GM19324 (cell line): Measurements from ENCODE around the gene ATP8B4.
"Not testable (repeated sequence)": the region's sequence is repeated elsewhere in the genome, so short reads cannot be mapped to it uniquely, and the experiment has no call there.

Experiments
- ATAC-seq: cut with Tn5 transposase; IDR thresholded peaks from one replicate; pipeline ENCODE4 v1.9.1; 2021; ENCODE audit warnings: mild to moderate bottlenecking, moderate library complexity; ENCODE audit not compliant: unreplicated experiment, low FRiP score

The ATP8B4 gene, protein sequence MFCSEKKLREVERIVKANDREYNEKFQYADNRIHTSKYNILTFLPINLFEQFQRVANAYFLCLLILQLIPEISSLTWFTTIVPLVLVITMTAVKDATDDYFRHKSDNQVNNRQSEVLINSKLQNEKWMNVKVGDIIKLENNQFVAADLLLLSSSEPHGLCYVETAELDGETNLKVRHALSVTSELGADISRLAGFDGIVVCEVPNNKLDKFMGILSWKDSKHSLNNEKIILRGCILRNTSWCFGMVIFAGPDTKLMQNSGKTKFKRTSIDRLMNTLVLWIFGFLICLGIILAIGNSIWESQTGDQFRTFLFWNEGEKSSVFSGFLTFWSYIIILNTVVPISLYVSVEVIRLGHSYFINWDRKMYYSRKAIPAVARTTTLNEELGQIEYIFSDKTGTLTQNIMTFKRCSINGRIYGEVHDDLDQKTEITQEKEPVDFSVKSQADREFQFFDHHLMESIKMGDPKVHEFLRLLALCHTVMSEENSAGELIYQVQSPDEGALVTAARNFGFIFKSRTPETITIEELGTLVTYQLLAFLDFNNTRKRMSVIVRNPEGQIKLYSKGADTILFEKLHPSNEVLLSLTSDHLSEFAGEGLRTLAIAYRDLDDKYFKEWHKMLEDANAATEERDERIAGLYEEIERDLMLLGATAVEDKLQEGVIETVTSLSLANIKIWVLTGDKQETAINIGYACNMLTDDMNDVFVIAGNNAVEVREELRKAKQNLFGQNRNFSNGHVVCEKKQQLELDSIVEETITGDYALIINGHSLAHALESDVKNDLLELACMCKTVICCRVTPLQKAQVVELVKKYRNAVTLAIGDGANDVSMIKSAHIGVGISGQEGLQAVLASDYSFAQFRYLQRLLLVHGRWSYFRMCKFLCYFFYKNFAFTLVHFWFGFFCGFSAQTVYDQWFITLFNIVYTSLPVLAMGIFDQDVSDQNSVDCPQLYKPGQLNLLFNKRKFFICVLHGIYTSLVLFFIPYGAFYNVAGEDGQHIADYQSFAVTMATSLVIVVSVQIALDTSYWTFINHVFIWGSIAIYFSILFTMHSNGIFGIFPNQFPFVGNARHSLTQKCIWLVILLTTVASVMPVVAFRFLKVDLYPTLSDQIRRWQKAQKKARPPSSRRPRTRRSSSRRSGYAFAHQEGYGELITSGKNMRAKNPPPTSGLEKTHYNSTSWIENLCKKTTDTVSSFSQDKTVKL

DNA sequence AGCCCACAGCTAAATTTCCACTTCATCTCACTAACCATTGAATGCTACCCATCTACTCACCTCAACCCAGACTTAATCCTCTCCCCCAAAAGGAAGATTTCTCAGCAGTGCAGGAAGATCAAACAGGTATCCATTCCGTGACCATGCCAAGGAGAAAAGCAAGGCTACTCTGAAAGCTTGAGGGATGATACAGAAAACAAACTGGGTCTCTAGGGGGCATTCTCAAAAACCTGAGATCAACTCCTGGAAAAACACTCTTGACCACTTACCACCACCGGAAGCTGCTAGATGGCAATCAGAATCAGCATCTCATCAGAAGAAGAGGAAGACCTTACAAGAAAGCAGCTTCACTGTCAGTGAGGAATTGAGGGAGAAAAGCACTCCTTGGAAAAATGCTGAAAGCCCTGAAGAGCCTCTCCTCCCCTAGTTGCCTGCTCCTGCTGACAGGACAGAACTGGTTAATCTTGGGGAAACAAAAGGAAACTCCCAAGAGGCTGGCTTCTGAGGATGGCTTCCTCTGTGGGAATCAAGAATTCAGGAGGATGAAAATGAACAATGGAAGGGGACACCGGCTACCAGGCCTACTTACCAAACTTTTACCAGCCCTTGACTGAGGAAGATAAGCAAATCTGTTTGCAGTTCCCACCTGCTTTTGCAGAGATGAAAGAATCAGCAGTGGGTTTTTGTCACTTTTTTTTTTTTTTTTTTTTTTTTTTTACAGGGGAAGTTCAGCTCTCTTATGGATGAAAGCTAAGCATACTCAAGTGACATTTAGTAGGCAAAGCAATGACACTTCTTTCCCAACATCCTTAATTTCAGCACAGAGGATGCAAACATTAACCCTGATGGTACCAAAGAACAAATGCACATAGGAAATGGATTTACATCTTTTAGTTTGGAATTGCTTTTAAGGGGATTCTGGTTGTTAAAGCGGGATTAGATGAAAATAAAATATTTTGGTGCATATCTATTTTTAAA, at the start of gene ATP8B4:
Gene ATP8B4 (minus strand): TSS at position 171 of the 978 bp plus-strand sequence. CDS start 12,267 bp downstream, outside the sequence.
- no peak for ATAC-seq

DNA sequence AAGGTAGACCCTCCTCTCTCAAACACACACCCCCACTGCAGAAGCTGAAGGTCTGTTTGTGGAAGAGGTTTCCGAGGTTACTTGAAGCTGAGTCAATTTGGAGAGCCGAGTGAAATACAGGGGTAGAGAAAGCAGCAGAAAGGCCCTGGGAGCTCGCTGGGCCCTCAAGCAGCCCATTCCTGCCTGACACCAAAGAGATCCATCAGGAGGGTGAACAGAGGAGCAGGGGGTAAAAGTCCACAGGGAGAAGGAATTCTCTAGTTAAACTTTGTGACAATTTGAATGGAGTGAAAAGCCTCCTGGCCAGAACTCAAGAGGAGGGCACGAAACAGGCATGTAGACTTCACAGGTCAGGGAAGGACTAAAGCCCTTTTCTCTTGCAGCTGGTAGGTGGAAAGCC, 49.3 kb upstream of the ATP8B4 start:
- no peak for ATAC-seq

DNA sequence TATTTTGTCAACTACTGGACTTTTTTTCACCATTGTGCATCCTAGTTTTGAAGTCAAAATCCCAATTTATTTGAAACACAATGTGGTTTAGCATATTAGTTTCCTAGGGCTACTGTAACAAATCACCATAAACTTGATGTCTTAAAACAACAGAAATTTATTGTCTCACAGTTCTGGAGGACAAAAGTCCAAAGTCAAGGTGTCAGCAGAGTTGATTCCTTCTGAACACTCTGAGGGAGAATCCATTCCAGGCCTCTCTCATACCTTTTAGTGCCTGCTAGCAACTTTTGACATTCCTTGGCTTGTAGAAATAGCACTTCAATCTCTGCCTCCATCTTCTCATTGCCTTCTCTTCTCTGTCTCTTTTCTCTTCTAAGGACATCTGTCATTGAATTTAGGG, 48.1 kb upstream of the ATP8B4 start:
- no peak for ATAC-seq

DNA sequence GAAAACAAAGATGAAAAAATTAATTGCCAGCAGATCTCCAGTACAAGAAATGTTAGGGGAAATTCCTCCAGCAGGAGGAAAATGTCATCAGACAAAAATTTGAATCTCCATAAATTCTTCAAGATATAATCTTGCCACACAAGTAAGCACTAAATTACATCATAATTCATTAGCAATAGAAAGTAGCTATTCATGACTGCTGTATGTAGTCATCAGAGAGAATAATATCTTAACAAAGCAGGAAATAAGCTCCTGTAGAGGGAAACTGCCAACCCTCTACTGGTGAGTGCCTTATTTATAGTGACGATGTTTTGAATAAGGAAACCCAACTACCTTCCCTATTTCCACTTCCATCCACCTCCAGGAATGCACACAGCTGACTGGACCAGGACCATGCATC, 47.2 kb upstream of the ATP8B4 start:
- ATAC-seq: no peak

DNA sequence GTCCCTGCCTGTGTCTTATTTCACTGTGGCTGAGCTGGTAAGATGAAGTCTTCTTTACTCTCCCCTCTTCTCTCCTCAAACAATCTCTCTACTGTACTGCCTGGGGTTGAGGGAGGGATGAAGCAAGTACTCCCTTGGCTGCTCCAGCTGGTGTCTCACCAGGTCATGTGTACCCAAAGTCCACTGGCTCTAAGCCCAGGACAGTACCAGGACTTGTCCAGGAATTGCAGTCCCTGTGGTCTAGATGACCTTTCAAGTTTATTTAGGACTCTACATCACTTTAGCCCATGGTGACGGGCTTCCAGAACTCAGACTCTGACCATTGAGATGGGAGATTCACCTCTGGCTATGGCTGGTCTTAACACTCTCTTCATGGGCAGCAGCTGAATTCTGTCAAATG, 45.4 kb upstream of the ATP8B4 start:
- no peak for ATAC-seq

DNA sequence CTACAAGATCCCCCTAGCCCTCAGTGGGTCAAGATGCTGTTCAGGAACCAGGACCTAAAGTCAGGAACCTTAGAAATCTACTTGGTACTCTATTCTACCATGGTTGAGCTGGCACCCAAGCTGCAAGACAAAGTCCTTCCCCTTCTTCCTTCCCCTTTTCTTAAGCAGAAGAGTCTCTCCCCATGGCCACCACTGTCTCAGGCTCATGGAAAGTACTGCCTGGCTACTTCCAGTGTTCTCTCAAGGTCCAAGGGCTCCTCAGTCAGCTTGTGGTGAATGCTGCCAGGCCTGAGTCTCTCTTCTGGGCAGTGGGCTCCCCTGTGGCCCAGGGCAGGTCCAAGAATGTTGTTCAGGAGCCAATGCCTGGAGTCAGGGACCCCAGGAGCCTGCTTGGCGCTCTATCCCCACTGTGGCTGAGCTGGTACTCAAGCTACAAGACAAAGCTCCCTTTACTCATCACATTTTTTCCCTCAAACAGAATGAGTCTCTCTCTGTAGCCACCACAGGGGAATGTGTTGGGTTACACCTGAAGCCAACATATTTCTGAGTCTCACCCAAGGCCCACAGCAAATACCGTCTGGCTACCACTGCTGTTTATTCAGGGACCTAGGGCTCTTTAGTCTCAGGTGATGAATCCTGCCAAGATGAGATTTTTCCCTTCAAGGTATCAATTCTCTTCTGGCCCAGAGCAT, 44.8 kb upstream of the ATP8B4 start:
- ATAC-seq: no peak

DNA sequence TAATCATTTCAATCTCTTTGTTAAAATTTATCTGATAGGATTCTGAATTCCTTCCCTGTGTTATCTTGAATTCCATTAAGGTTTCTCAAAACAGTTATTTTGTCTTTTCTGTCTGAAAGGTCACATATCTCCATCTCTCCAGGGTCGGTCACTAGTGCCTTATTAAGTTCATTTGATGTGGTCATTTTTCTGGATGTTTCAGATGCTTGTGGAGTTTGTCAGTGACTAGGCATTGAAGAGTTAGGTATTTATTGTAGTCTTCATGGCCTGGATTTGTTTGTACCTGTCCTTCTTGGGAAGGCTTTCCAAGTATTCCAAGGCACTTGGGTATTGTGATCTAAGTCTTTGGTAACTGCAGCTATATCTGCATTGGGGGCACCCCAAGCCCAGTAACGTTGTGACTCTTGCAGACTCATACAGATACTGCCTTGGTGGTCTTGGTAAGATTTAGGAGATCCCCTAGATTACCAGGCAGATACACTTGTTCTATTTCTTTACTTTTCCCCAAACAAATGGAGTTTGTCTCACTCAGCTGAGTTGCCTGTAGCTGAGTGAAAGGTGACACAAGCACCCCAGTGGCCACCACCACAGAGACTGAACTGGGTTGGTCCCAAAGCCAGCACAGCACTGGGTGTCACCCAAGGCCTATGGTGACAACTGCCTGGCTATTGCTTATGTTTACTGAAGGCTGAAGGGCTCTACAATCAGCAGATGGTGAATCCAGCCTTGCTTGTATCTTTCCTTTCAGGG, 44.1 kb upstream of the ATP8B4 start:
- ATAC-seq: no peak

DNA sequence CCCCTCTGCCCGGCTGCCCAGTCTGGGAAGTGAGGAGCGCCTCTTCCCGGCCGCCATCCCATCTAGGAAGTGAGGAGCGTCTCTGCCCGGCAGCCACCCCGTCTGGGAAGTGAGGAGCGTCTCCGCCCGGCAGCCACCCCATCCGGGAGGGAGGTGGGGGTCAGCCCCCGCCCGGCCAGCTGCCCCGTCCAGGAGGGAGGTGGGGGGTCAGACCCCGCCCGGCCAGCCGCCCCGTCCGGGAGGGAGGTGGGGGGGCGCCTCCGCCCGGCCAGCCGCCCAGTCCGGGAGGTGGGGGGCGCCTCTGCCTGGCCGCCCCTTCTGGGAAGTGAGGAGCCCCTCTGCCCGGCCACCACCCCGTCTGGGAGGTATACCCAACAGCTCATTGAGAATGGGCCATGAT, 39.2 kb upstream of the ATP8B4 start:
- not testable (repeated sequence) for ATAC-seq

DNA sequence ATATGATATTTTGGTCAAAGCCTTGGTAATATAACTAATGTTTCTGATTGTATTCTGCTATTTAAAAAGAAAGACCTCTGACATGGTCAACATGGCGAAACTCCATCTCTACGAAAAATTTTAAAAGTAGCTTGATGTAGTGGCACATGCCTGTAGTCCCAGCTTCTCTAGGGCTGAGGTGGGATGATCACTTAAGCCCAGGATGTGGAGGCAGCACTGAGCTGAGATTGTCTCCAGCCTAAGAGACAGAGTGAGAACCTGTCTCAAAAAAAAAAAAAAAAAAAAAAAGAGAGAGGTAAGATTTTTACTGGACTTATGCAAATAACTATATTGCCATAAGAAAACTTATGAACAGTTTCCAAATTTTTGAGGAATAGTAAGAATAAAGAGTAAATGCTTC, 32.4 kb upstream of the ATP8B4 start:
- no peak for ATAC-seq

DNA sequence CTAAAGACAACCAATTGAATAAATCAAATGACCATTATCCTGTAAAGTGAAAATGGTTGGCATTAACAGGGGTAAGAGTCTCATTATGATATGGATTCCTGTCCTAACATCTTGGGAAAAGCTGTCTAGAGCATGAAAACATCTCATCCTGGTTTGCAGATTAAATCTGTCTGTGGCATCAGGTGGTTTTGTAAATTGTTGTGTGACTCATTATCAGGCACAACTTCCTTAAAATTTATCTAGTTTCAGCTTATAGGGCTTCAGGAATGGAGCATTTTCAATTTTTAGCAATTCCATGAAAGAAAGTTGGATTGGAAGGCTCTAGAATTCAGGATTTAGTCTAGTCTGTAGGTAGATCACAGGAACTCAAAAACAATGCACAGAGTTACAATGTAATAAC, 31.8 kb upstream of the ATP8B4 start:
- ATAC-seq: no peak

DNA sequence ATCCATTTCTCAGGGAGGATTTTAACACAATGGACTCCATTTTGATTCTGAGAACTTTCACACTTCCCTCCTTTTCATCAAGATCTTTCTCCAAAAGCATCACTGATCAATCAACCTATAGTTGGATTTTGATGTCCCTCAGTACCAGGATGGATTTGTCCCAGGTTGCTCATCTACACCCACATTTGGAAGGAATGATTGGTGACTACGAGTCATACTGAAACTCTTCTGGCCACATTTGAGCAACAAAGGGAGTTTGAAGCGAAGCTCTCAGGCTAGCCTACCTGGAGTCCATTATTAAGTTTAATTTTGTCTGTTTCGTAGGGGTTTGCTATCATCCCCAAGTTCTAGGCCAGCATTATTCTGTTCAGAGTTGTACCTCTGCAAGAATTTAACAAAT, 31.3 kb upstream of the ATP8B4 start:
- no peak for ATAC-seq

DNA sequence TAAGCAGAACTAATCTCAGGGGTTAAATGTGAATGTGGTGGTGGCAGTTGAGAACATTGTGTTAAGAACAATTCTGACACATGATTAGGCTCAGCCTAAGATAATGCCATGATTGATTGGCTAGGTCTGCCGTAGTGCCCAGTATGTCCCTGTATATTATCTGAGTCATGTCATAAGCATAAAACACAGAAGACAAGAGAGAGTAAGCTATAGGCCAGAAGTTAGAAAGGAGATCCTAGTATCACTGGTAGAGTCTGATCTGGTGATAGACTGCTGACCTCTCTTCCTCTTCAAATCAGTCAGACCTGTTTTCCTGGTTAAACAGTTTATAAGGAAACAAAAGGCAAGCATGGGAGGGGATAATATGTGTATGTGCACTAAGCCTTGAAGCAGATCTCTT, 30.1 kb upstream of the ATP8B4 start:
- ATAC-seq: no peak

DNA sequence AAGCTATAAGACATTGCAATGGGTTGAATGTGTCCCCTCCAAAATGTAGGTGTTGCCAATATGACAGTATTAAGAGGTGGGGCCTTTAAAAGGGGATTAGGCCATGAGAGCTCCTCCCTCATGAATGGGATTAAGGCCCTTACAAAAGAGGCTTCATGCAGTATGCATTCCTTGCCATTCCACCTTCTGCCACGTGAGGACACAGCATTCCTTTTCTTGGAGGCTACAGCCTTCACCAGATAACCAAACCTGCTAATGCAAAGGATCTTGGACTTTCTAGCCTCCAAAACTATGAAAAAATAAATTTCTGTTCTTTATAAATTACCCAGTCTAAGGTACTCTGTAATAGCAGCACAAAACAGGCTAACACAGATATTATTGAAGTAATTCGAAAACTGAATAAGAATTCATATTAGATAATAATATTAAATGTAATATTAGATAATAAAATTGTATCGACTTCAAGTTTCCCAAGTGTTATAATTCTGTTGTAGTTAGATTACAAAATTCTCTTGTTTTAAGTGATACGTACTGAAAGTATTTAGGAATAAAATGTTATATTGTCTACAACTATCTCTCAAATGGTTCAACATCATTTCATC, 29.4 kb upstream of the ATP8B4 start:
- ATAC-seq: no peak

DNA sequence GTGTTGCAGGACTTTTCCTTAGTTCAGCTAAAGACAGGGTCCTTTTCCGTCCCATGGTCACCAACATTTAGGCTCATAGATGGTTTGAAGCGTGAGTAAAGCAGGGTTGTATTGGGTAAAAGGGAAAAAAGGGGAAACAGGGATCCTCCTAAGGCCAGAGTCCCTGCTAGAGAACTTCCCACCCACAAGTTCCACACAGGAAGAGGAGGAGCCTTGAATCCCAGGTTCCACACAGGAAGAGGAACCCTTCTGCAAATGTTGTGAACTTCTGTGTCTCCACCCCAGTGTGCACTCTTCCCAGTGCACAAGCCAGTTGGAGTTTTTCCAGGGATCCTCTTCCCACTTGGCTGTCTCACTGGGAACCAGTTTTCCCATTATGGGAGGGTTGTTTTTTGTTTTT, 27.6 kb upstream of the ATP8B4 start:
- no peak for ATAC-seq

DNA sequence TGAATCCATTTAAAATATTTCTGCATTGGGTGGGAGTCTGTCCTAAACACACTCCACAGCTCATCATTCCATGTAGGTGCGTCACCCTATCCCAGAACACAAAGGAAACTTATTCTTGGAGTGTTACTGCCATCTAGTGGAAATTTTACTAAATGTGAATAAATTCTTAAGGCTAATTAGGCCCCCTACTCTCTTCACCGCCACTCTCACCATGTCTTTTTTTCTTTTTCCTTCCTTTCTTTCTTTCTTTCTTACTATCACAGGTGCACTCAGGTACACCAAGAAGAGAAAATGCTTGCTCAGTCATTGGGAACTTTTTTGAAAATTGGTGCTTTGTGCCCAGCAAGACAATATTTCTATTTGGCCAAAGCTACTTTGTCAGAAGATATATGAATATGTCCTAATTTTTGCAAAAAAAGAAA, 26.4 kb upstream of the ATP8B4 start:
- no peak for ATAC-seq

DNA sequence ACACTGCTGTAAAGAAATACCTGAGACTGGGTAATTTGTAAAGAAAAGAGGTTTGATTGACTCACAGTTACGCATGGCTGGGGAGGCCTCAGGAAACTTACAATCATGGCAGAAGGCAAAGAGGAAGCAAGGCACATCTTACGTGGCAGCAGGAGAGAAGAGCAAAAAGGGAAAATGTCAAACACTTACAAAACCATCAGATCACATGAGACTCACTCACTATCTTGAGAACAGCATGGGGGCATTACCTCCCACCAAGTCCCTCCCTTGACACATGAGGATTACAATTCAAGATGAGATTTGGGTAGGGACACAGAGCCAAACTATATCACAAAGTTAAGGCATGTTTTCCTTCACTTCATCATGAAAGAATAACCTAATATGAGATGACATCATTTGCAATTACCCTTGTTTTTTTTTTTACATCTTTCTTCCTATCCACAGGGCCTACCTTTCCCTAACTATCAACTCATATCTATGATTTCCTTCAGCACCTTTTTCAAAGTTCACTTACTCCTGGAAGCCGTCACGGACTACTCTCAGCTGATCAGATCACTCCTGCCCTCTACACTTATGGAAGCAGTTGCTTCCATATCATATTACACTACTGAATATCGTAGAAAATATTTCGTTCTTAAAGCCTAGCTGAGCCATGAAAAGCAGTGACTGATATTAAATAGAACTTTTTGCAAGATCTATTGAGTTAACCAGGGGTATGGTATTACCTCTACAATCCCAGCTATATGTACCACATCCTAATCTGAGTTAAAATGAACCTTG, 25.5 kb upstream of the ATP8B4 start:
- ATAC-seq: no peak

DNA sequence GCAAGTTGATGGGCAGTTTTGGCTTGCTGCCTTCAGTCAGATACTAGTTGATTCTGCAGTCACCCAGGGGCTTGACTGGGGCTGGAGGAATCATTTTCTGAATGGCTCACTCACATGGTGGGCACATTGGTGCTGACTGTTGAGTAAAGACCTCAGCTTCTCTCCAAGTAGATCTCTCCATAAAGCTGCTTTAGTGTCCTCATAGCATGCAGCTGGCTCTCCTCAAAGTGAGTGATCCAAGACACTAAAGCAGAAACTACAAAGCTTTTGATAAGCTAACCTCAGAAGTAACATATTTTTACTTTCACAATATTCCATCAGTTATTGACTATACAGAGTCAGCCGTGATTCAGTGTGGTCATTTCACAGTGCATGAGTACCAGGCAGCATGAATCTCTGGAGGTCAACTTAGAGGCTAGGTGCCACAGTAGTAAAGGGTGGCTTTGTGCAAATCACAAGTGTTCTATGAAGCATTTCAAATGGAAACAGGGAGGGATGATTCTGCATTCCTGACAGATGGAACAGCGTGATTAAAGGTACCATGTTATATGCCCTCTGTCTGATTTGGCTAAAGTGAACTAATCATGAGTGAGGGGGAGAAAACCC, 24.3 kb upstream of the ATP8B4 start:
- ATAC-seq: no peak
